Measurements from ENCODE around the gene IFNA10. TPM values are rescaled to one million over a fixed set of nuclear protein-coding genes. Genes with fewer than 3 reads are reported as not detected.
"Not testable (repeated sequence)": the region's sequence is repeated elsewhere in the genome, so short reads cannot be mapped to it uniquely, and the experiment has no call there.

The IFNA10 gene
- polyA plus RNA-seq, 2 donors: not detected

DNA sequence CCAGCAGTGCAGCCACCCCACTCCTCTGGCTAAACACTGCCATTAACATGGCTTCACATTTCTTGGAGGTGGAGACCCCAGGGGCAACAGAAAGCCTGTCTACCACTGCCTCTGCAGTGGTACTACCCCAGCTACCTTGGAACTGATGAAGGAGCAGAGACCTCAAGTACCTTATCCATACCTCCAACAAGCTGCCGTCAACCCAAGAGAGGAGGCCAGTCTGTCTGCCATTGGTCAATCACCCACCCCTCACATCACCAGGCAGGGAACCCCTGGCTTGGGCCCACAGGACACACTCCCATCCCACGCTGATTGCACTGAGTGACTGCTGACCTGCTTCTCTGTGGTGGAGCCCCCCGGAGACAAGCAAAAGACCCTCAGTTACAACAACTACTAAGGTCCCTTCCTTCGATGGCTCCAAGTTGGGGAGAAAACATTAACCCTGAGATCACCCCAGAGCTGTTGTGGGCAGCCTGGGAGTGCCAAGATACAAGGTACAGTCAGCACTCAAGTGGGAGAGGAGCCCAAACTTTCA is 27.3 kb upstream of the IFNA10 start:
- no peaks in the 10 kb centered on the region for H3K4me1 ChIP-seq (ENCODE audit: control insufficient read depth in 2 of 2, insufficient read depth in 2 of 2, low read length in 1 of 2)
- H3K27ac ChIP-seq (ENCODE audit: low read depth in 2 of 2, low read length in 1 of 2): no peak overlapping the region
- no peaks in the 10 kb centered on the region for H3K9me3 ChIP-seq (ENCODE audit: control insufficient read depth in 2 of 2, insufficient read depth in 1 of 2, low read depth in 1 of 2, low read length in 1 of 2)
- no peaks in the 10 kb centered on the region for H3K36me3 ChIP-seq (ENCODE audit: control insufficient read depth in 2 of 2, insufficient read depth in 2 of 2, low read length in 1 of 2)
- H3K4me3 ChIP-seq (ENCODE audit: low read depth in 1 of 2, low read length in 2 of 2): no peak overlapping the region
- WGBS, 2 donors: 84 to 86% methylated on average over 4 of the region's 4 CpGs
- no peaks in the 10 kb centered on the region for H3K27me3 ChIP-seq (ENCODE audit: control insufficient read depth in 1 of 2, insufficient read depth in 2 of 2, low read length in 2 of 2)

- no peaks in the 10 kb centered on the region for H3K9me3 ChIP-seq (ENCODE audit: control insufficient read depth in 2 of 2, insufficient read depth in 1 of 2, low read depth in 1 of 2, low read length in 1 of 2)
- H3K4me3 ChIP-seq (ENCODE audit: low read depth in 1 of 2, low read length in 2 of 2): no peak overlapping the region
- WGBS, 2 donors: 94 to 96% methylated on average over 2 of the region's 2 CpGs
Observed at GRCh38 chr9:21233258-21233657, 26.3 kb upstream of the IFNA10 start.

DNA sequence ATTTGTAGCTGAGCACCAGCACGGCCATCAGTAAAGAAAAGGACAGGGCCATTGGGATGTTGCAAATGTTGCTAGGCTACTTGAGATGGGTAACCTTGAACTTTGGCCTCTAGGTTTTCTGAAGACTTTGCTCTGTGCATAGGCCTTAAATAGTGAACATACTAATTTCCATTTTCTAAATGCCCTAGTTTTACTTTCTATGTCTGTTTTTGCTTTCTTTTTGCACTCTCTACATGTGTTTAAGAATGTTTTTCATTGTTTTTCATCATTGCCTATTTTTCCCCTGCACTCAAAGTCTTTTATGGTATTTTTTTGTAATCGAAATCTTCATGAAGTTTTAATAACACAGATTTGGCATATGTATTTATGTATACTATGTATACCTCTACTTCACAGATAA is 21.2 kb upstream of the IFNA10 start, which contains the start of gene IFNA17:
TSS of gene IFNA17 (minus strand) at position 101 of the 400 bp plus-strand sequence. CDS start at position 52, 49 bp downstream.
- Histone ChIP-seq H3K27me3 (ENCODE audit: control insufficient read depth in 1 of 2, insufficient read depth in 2 of 2, low read length in 2 of 2) (no peaks in the 10 kb centered on the region), H3K36me3 (ENCODE audit: control insufficient read depth in 2 of 2, insufficient read depth in 2 of 2, low read length in 1 of 2) (no peaks in the 10 kb centered on the region), H3K4me1 (ENCODE audit: control insufficient read depth in 2 of 2, insufficient read depth in 2 of 2, low read length in 1 of 2) (no peaks in the 10 kb centered on the region), H3K27ac (ENCODE audit: low read depth in 2 of 2, low read length in 1 of 2) (no peak within 1 kb of the TSS), H3K4me3 (ENCODE audit: low read depth in 1 of 2, low read length in 2 of 2) (no peak within 1 kb of the TSS), H3K9me3 (ENCODE audit: control insufficient read depth in 2 of 2, insufficient read depth in 1 of 2, low read depth in 1 of 2, low read length in 1 of 2) (no peaks in the 10 kb centered on the region)
- 81 to 85% methylated on average over 2 of the region's 2 CpGs for WGBS, 2 donors

More at GRCh38 chr9:21233258-21233657, 26.3 kb upstream of the IFNA10 start:
- Histone ChIP-seq H3K27me3 (ENCODE audit: control insufficient read depth in 1 of 2, insufficient read depth in 2 of 2, low read length in 2 of 2) (no peaks in the 10 kb centered on the region), H3K27ac (ENCODE audit: low read depth in 2 of 2, low read length in 1 of 2) (no peak overlapping the region), H3K4me1 (ENCODE audit: control insufficient read depth in 2 of 2, insufficient read depth in 2 of 2, low read length in 1 of 2) (no peaks in the 10 kb centered on the region), H3K36me3 (ENCODE audit: control insufficient read depth in 2 of 2, insufficient read depth in 2 of 2, low read length in 1 of 2) (no peaks in the 10 kb centered on the region)

GRCh38 chr9:21217211-21217610 is 10.3 kb upstream of the IFNA10 start, which contains the start of gene IFNA16:
Gene IFNA16 (minus strand): TSS chr9:21217311. CDS start chr9:21217305, 6 bp downstream.
- 85 to 92% methylated on average over 1 of the region's 1 CpG for WGBS, 2 donors
- not testable (repeated sequence) for H3K4me3 ChIP-seq (ENCODE audit: low read depth in 1 of 2, low read length in 2 of 2); H3K9me3 ChIP-seq (ENCODE audit: control insufficient read depth in 2 of 2, insufficient read depth in 1 of 2, low read depth in 1 of 2, low read length in 1 of 2); H3K27me3 ChIP-seq (ENCODE audit: control insufficient read depth in 1 of 2, insufficient read depth in 2 of 2, low read length in 2 of 2); H3K36me3 ChIP-seq (ENCODE audit: control insufficient read depth in 2 of 2, insufficient read depth in 2 of 2, low read length in 1 of 2); H3K27ac ChIP-seq (ENCODE audit: low read depth in 2 of 2, low read length in 1 of 2); H3K4me1 ChIP-seq (ENCODE audit: control insufficient read depth in 2 of 2, insufficient read depth in 2 of 2, low read length in 1 of 2)

- WGBS, 2 donors: 48 to 50% methylated on average over 4 to 5 of the region's 5 CpGs
- H3K27ac ChIP-seq (ENCODE audit: low read depth in 2 of 2, low read length in 1 of 2); H3K27me3 ChIP-seq (ENCODE audit: control insufficient read depth in 1 of 2, insufficient read depth in 2 of 2, low read length in 2 of 2); H3K36me3 ChIP-seq (ENCODE audit: control insufficient read depth in 2 of 2, insufficient read depth in 2 of 2, low read length in 1 of 2); H3K4me1 ChIP-seq (ENCODE audit: control insufficient read depth in 2 of 2, insufficient read depth in 2 of 2, low read length in 1 of 2); H3K4me3 ChIP-seq (ENCODE audit: low read depth in 1 of 2, low read length in 2 of 2); H3K9me3 ChIP-seq (ENCODE audit: control insufficient read depth in 2 of 2, insufficient read depth in 1 of 2, low read depth in 1 of 2, low read length in 1 of 2): not testable (repeated sequence)
Observed at GRCh38 chr9:21213411-21214326, 6.7 kb upstream of the IFNA10 start.

- not testable (repeated sequence) for H3K27me3 ChIP-seq (ENCODE audit: control insufficient read depth in 1 of 2, insufficient read depth in 2 of 2, low read length in 2 of 2); H3K4me1 ChIP-seq (ENCODE audit: control insufficient read depth in 2 of 2, insufficient read depth in 2 of 2, low read length in 1 of 2); H3K36me3 ChIP-seq (ENCODE audit: control insufficient read depth in 2 of 2, insufficient read depth in 2 of 2, low read length in 1 of 2); H3K9me3 ChIP-seq (ENCODE audit: control insufficient read depth in 2 of 2, insufficient read depth in 1 of 2, low read depth in 1 of 2, low read length in 1 of 2); H3K4me3 ChIP-seq (ENCODE audit: low read depth in 1 of 2, low read length in 2 of 2); H3K27ac ChIP-seq (ENCODE audit: low read depth in 2 of 2, low read length in 1 of 2)
- WGBS, 2 donors: 66 to 73% methylated on average over 2 of the region's 2 CpGs
Observed at GRCh38 chr9:21212160-21212559, 5.2 kb upstream of the IFNA10 start.

DNA sequence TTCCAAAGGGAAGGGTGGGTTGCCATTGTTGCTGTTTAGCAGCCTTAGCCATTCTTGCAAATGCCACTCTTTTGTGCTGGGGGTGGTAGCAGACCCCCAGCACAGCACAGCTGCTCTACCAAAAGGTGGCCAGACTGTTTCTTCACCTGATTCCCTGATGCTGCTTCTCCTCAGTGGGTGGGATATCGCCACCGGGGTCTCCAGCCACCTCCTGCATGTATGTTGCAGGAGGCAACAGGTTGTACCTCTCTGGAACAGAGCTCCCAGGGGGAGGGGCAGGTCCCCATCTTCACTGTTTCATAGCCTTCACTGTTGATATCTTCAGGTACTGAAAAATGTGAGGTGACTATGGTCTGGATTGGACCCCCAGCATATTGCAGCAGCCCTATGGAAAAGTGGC is 3.8 kb upstream of the IFNA10 start:
- not testable (repeated sequence) for H3K4me3 ChIP-seq (ENCODE audit: low read depth in 1 of 2, low read length in 2 of 2); H3K27me3 ChIP-seq (ENCODE audit: control insufficient read depth in 1 of 2, insufficient read depth in 2 of 2, low read length in 2 of 2); H3K4me1 ChIP-seq (ENCODE audit: control insufficient read depth in 2 of 2, insufficient read depth in 2 of 2, low read length in 1 of 2); H3K36me3 ChIP-seq (ENCODE audit: control insufficient read depth in 2 of 2, insufficient read depth in 2 of 2, low read length in 1 of 2); H3K9me3 ChIP-seq (ENCODE audit: control insufficient read depth in 2 of 2, insufficient read depth in 1 of 2, low read depth in 1 of 2, low read length in 1 of 2); H3K27ac ChIP-seq (ENCODE audit: low read depth in 2 of 2, low read length in 1 of 2)
- 89 to 100% methylated on average over 2 of the region's 2 CpGs for WGBS, 2 donors

GRCh38 chr9:21210311-21210710 is 3.4 kb upstream of the IFNA10 start:
- H3K9me3 ChIP-seq (ENCODE audit: control insufficient read depth in 2 of 2, insufficient read depth in 1 of 2, low read depth in 1 of 2, low read length in 1 of 2): no peaks in the 10 kb centered on the region
- no peaks in the 10 kb centered on the region for H3K36me3 ChIP-seq (ENCODE audit: control insufficient read depth in 2 of 2, insufficient read depth in 2 of 2, low read length in 1 of 2)
- no peaks in the 10 kb centered on the region for H3K27me3 ChIP-seq (ENCODE audit: control insufficient read depth in 1 of 2, insufficient read depth in 2 of 2, low read length in 2 of 2)
- no peaks in the 10 kb centered on the region for H3K4me1 ChIP-seq (ENCODE audit: control insufficient read depth in 2 of 2, insufficient read depth in 2 of 2, low read length in 1 of 2)
- 93 to 94% methylated on average over 7 of the region's 7 CpGs for WGBS, 2 donors
- no peak overlapping the region for H3K27ac ChIP-seq (ENCODE audit: low read depth in 2 of 2, low read length in 1 of 2)
- H3K4me3 ChIP-seq (ENCODE audit: low read depth in 1 of 2, low read length in 2 of 2): no peak overlapping the region

DNA sequence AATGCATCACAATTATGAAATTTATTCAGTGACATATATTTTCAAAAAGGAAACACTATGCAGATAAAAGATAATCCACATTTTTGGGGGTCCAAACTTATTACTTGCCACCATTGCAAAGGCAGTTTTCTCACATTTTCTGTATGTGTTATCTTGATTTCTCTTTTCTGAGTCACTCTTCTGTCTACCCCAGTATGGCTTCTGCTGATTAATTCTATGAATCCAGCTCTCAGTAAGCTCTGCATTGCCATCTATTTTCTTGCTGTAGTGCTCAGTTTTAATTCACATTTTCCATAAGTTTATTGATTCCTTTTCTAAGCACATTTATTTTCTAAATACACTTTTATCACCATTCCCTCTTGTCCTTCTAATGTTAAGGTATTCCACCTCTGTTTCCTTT is 1.7 kb downstream of the IFNA10 start:
- Histone ChIP-seq H3K4me3 (ENCODE audit: low read depth in 1 of 2, low read length in 2 of 2) (no peak overlapping the region), H3K9me3 (ENCODE audit: control insufficient read depth in 2 of 2, insufficient read depth in 1 of 2, low read depth in 1 of 2, low read length in 1 of 2) (no peaks in the 10 kb centered on the region), H3K27ac (ENCODE audit: low read depth in 2 of 2, low read length in 1 of 2) (no peak overlapping the region), H3K4me1 (ENCODE audit: control insufficient read depth in 2 of 2, insufficient read depth in 2 of 2, low read length in 1 of 2) (no peaks in the 10 kb centered on the region), H3K27me3 (ENCODE audit: control insufficient read depth in 1 of 2, insufficient read depth in 2 of 2, low read length in 2 of 2) (no peaks in the 10 kb centered on the region), H3K36me3 (ENCODE audit: control insufficient read depth in 2 of 2, insufficient read depth in 2 of 2, low read length in 1 of 2) (no peaks in the 10 kb centered on the region)

GRCh38 chr9:21202105-21202504 is 4.8 kb downstream of the IFNA10 start, which contains the start of gene IFNA7:
Gene IFNA7 (minus strand): TSS chr9:21202205. CDS start chr9:21202165, 40 bp downstream.
- not testable (repeated sequence) for H3K4me1 ChIP-seq (ENCODE audit: control insufficient read depth in 2 of 2, insufficient read depth in 2 of 2, low read length in 1 of 2); H3K27ac ChIP-seq (ENCODE audit: low read depth in 2 of 2, low read length in 1 of 2); H3K4me3 ChIP-seq (ENCODE audit: low read depth in 1 of 2, low read length in 2 of 2); H3K9me3 ChIP-seq (ENCODE audit: control insufficient read depth in 2 of 2, insufficient read depth in 1 of 2, low read depth in 1 of 2, low read length in 1 of 2); H3K27me3 ChIP-seq (ENCODE audit: control insufficient read depth in 1 of 2, insufficient read depth in 2 of 2, low read length in 2 of 2); H3K36me3 ChIP-seq (ENCODE audit: control insufficient read depth in 2 of 2, insufficient read depth in 2 of 2, low read length in 1 of 2)
- WGBS, 2 donors: 64 to 67% methylated on average over 4 of the region's 4 CpGs

All from esophagus (tissue), 2 donors.